Gastroesophageal sphincter (tissue), 2 donors: ENCODE data around the gene GH2.
"Not testable (repeated sequence)": the region's sequence is repeated elsewhere in the genome, so short reads cannot be mapped to it uniquely, and the experiment has no call there.

Experiments
- EP300 ChIP-seq: sonication (generic); formaldehyde crosslinking; IDR thresholded peaks from one replicate; pipeline ENCODE4 v1.6.1; 2017; ENCODE audit warnings: antibody characterized with exemption, mild to moderate bottlenecking
- POLR2A ChIP-seq, 2 donors: fragments of 450-650 bp; IDR thresholded peaks; one replicate each; pipeline ENCODE4 v1.6.1; 2017; ENCODE audit warnings: antibody characterized with exemption in 2 of 2, mild to moderate bottlenecking in 2 of 2, moderate library complexity in 1 of 2

DNA sequence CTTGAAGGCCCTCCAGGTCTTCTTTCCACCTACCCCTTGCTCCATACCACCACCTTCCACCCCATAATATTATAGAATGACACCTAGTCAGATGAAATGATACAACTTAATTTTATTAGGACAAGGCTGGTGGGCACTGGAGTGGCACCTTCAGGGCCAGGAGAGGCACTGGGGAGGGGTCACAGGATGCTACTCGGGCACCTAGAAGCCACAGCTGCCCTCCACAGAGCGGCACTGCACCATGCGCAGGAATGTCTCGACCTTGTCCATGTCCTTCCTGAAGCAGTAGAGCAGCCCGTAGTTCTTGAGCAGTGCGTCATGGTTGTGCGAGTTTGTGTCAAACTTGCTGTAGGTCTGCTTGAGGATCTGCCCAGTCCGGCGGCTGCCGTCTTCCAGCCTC is 13.1 kb upstream of the GH2 start:
- TF ChIP-seq EP300; POLR2A (IDR thresholded peaks at IDR 0.05): not testable (repeated sequence)
